Measurements from ENCODE around the gene MUC4.

- no peak for TF ChIP-seq POLR2A (IDR thresholded peaks at IDR 0.05)
- TF ChIP-seq EP300 (IDR thresholded peaks at IDR 0.05): no peak
- TF ChIP-seq CTCF (IDR thresholded peaks at IDR 0.05): no peak
Measured at GRCh38 chr3:195746751-195747150, 65.0 kb downstream of the MUC4 start.

All from gastroesophageal sphincter (tissue), 3 donors.